ENCODE results near the gene SIRT7.

SIRT7 gene, protein sequence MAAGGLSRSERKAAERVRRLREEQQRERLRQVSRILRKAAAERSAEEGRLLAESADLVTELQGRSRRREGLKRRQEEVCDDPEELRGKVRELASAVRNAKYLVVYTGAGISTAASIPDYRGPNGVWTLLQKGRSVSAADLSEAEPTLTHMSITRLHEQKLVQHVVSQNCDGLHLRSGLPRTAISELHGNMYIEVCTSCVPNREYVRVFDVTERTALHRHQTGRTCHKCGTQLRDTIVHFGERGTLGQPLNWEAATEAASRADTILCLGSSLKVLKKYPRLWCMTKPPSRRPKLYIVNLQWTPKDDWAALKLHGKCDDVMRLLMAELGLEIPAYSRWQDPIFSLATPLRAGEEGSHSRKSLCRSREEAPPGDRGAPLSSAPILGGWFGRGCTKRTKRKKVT

DNA sequence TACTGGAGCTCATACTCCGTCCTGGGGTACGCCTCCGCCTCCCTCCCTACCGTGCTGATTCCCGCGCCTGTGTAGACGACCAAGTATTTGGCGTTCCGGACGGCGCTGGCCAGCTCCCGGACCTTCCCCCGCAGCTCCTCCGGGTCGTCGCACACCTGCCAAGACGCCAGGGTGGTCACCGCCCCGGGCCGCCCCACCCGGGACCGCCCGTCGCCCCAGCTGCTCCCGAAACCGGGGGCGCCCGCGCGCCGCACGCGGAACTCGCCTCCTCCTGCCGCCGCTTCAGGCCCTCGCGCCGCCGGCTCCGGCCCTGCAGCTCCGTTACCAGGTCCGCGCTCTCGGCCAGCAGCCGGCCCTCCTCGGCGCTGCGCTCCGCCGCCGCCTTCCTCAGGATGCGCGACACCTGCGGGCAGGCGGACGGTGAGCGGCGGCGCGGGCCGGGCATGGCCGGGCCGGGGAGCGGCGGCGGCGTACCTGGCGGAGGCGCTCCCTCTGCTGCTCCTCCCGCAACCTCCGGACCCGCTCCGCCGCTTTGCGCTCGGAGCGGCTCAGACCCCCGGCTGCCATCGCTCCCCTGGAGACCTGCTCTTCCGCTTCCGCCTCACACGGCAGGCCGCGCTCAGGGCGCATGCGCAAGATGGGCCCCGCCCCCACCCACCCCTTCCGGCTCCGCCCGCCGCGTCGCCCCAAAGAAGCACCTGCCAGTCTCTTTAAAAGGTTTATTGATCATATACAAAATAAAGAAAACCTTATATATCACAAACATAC, at the start of gene SIRT7:
SIRT7 (minus strand) TSS at position 612 of the 768 bp plus-strand sequence; CDS start at position 567, 45 bp downstream.
- DNase-seq: peak; percentile 89

DNA sequence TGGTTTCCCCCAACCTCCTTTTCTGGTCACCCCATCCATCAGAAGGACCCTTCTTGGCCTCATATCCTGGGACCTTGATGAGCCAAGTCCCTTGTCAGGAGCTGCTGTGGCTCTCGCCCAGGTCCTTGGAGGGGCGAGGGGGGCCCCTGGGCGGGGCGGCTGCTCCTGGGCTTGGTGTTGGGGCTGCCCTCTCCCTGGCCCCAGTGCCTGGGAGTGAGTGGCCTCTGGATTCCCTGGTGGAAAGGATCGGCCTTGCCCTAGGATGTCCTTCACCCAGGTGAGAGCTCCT, 49.2 kb upstream of the SIRT7 start:
- DNase-seq: no peak

DNA sequence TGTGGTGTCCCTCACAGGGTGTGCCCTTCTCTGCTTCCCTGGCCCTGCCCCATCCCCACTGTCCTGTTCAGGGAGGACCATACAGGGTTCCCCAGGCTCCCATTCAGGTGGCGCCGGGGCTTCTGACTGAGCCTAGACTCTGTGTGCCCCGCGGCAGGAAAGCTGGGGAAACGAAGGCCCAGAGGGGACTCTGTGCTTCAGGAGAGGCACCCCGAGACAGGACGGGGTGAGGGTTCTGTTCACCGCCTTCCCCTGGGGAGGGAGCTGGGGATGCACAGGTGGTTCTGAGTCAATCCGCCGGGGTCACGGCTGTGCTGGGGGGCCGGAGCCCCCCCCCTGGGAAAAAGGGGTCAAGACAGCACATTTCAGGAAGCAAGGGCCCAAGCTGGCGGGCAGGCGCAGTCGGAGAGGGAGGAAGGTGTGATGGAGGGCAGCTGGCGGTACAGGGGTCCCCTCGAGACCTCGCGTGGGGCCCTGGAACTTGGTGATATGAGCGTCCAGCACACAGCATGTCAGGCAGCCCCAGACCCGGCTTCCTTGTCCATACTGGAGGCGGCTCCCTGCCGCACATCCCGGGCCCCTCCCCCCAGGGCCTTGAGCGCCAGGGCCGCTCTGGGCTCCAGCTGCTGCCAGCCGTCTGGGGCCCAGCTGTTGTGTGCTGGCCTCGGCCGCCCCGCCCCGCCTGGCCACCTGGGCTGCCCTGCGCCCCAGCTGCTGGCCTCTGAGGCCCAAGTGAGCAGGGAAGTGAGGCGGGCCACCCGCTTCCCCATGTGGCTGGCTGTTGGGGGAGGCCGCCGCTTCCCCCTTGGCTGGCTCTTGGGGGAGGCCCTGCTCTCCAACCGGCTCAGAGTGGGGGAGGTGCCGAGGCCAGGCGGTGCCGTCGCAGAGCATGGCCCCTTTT, 48.6 kb upstream of the SIRT7 start:
- no peak for DNase-seq

DNA sequence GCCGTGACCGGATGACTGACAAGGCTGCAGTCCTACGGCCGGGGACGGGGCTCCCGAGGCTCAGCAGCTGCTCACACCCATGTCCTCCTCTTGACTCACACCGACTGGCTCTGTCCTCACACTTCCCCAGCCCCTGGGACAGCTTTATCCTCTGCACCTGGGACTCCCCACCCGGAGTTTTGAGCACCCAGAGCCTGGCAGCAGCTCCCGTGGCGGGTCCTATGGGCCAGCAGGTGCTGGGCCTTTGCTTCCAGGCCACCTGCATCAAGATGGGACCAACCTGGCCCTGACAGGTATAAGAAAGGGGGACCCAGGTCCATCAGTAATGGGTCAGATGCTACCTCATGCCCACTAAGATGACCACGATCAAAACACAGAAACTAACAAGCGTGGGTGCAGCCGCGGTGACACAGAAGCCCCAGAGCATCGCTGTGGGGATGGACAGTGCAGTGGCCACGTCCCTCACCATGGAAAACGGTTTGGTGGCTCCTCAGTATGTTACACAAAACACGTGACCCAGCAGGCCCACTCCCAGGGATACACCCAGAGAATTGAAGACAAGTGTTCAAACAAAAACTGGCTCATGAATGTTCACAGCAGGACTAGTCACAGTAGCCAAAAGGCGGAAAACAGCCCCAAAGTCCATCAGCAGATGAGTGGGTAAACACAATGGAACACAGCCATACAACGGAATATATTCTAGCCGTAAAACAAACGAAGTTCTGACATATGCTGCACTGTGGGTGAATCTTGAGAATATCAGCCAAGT, 46.3 kb upstream of the SIRT7 start:
- DNase-seq: no peak

DNA sequence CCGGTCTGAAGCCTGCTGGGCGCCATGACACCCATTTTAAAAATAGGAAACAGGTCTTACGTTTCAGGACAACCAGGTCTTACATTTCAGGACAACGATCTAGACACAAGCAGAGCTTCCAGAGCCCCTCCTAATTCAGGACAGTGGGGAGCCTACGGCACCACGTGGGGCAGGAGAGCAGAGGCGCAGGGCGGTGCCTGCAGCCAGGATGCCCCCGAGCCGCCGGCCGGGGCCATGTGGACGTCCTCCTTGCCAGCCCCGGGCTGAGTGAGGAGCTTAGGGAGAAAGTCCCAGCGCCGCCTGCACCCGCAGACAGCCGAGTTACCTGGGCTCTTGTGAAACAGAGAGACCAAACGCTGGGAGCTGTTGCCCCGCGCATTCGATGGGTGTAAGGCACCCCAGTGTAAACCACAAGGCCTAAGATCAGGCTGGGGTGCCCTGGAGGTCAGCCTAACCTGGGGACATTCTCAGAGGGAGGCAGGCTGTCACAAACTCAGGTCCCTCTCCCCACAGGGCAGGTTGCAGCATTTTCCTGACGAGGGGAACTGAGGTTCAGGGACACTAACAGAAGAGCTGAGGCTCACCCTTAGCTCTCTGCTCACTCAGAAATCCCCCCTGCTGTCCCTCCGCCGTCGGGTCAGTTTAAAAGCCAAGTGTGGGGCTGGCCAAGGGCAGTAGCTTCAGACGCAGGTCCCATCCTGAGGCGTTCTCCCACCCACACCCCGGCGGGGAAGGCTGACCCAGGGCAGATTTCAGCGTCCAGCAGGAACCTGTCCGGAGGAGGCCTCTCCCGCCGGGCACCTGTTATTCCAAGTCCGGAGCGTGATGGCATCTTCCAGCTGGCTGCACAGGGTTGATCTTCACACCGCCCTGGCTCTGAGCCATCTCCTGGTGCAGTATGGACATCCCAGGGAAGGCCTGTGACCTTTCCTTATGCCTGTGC, 44.8 kb upstream of the SIRT7 start:
- DNase-seq: no peak

DNA sequence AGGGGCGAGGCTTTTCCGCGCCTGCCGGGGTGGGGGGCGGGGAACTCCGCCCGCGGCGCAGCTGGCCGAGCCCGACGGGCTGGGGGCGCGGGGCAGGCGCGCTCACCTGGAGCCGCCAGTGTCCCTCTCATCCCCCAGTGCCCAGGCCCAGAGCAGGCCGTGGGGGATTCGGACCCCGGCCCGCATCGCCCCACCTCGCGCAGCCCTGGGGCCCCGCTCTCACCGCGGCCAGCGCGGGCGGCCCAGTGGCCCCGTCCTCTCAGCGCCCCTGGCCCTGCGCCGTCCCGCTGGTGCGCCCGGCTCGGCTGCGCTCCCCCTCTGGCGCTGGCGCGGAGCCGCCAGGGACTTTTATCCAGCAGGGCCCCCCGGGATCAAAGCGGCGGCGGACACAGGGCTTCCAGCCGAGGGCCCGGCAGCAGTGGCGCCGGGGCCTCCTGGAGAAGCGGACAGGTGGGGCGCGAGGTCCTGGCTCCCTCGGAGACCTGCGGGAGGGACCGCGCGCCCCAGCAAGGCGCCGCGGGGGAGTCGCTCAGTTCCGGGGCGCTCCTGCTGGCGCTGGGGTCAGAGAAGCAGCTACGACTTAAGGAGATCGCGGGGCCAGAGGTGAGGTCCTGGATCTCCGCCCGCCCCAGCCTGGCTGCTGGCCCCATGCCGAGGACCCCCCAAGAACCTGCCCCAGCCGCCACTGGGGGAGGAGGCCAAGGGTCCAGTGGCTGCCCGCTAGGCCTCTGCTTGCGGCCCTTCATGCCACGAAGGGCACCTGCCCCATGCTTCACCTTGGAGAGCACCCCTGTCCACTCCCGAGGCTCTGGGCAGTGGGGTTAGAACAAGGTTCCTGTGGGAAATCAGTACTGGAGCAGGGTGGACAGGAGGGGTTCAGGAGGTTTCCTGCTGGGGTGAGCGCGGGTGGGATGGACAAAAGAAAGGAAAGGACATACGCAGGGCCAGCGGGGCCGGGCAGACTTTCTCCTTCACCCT, 43.8 kb upstream of the SIRT7 start:
- no peak for DNase-seq

DNA sequence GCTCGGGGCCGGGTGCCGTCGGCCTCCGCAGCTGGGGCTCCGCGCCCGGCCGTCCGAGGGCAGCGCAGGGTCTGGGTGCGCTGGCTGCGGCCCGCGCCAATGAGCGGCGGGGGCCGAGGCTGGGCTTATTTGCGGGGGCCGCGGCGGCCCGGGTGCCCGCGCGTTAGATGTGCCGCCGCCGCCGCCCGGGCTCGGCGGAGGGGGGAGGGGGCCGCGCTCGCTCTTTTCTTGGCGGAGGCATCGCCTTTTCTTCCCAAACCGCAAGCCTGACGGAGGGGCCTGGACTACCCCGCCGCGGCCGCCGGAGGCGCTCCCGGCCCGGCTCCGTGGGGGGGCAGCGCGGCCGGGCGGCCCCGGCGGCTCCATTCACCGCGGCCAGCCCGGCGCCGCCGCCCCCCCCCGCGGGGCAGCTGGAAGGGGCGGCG, 43.1 kb upstream of the SIRT7 start, which contains the start of gene NOTUM:
NOTUM (minus strand) TSS at position 101 of the 425 bp plus-strand sequence. CDS start 278 bp downstream, outside the sequence.
- DNase-seq: peak; percentile 25

DNA sequence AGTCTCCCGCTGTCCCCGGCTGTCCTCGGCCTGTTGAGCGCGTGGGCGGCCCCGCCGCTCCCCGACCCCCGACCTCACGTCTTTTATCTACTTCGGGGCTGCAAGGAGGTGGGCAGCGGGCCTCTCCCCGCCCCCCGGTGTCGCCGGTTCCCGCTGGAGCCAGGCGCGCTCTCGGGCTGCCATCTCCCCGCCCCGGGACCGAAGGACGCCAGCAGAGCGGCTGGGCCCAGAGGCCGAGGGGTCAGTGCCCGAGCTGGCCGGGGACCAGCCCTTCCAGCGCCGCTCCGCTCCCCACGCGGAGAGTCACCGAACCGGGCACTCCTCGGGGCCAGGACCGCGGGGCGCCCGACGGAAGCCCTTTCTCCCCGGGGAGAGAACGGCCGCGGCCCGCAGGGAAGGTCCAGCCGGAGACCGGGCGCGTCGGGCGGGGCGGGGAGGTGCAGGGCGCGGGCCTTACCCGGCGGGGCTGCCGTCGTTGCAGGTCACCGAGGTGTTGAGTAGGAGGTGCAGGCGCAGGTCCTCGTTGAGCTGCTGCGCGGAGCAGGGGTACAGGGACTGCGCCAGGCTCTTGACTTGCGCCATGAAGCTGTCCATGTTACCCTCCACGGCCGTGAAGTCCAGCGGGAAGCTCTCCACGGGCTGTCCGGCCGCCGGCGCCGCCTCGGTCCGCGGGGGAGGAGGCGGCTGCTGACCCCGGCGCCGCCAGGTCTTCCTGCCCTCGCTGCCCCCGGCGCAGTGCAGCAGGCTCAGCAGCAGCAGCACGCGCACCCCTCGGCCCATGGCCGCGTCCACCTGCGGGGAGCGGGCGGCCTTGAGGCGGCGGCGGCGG, 42.4 kb upstream of the SIRT7 start:
- DNase-seq: no peak

DNA sequence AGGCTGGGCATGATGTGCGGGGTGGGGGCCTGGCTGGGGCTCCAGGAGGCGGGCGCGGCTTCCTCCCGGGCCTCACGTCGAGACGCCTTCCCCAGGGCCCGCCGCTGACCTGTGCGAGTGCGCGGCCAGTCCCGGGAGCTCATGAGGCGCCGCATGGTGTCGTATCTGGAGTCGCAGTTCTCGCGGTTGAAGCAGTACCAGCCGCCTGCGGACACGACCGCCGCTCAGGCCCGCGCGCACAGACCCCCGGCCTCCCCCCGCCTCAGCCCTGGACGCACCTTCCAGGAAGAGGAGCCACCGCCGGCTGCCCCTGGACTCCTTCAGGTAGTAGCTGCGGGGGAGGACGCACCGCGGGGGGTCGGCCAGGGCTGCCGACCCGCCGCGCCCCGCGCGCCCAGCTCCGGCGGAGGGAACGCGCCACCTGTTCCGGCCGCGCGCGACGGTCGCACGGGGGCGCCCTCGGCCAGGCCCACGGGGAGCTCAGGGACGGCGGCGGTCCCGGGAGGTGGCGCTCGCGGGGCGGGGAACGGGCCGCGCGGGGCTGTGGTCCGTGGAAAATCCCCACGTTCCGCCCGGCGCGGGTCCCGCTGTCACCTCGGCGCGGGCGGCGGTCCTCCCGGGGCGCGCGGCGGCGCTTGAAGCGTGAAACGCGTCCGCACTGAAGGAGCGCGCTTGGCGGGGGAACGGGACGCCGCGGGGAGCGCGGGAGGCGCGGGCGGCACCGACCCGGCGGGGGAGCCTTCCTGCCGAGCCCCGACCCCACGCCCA, 41.6 kb upstream of the SIRT7 start:
- peak; percentile 86 for DNase-seq

DNA sequence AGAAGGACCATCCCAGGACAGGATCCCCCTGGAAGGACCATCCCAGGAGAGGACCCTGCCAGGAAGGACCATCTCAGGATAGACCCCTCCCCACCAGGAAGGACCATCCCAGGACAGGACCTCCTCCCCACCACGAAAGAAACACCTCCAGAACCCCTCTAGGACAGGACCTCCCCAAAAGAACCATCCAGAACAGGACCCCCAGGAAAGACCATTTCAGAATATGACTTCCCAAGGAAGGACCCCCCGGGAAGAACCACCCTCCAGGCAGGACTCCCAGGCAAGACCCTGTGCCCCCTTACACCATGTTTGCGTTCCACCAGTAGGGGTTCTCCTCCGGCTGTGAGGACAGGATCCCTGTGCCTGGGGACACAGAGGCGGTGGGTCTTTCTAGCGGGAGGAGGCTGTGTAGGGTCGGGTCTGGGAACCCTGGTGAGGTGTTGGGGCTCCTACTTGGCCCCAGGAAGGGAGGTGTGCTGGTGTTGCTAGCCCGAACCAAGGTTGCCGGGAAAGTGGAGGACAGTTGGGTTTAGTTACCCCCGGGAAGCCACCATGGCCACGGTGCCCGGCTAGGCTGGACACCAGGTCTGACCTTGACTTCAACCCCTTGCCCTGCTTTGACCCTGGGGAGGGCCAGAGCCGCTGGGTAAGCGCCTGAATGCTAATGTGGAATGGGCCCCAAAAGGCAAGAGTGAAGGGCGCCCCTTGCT, 40.8 kb upstream of the SIRT7 start:
- no peak for DNase-seq

DNA sequence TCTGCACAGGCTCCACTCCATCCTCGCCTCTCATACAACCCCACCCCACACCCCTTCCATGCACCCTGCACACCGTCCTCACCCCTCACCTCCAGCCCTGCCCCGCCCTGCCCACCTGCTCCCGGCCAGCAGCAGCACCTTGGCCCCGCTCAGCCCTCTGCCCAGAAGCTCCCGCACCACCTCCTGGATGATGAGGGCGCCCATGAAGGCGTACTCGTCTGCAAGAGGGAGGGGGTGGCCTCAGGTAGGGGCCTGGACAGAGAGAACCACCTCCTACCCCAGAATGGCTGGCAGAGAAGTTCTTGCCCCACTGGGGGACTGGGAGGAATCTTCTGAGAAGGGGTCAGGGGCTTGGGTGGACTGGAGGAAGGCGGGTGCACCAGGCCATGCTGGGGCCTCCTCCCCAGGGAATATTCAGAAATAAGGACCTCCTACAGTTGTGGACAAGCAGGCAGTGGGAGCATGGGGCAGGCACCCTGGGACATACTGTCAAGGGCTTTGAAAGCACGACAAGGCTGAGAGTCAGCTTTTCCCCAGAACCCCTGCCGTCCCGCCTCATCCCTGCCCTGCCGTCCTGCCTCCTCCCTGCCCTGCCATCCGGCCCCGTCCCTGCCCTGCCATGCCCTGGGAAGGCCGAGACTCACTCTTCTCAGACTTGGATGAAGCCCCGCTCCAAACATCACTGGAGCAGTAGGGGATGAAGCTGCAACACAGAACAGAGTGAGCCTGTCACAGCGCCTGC, 39.9 kb upstream of the SIRT7 start:
- no peak for DNase-seq

DNA sequence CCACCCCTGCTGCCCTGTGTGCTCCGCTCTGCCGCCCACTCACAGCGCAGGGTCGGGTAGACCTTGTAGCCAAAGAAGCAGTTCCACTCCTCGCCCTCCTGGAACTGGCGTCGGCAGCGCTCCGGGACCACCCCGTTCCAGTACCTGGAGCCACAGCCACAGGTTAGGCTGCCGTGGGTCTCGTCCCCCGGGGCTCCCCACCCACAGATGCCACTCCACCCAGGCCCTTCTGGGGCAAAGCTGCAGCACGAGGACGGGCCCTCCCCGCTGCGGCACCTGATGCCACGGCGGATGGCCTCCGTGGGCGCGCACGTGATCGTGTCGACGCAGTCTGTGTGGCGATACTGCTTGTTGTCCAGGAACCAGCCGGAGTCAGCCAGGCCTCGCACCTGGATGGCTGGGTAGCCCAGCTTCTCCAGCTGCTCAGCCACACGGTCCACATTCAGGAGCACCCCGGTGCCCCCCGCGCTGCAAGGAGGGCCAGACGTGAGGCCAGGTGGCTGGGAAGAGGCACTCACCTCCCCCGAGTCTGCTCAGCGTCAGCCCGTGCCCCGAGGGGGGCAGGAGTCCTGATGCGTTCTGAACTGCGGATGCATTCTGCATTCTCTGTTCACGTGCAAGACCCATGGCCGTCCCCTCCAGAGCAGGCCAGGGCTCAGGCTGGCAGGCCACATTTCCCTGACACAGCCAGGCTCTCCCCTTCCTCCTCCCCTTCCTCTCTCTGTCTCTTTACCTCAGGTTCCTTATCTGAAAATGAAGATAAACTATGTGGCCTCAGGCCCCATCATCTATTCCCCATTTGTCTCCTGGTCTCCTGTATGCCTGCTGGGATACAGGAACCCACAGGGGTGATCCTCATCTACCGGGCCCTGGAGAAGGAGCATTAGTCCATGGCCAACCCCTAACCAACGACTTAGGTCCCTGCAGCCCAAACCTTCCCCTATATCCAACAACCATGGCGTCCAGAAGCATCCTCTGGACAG, 38.9 kb upstream of the SIRT7 start:
- DNase-seq: no peak

DNA sequence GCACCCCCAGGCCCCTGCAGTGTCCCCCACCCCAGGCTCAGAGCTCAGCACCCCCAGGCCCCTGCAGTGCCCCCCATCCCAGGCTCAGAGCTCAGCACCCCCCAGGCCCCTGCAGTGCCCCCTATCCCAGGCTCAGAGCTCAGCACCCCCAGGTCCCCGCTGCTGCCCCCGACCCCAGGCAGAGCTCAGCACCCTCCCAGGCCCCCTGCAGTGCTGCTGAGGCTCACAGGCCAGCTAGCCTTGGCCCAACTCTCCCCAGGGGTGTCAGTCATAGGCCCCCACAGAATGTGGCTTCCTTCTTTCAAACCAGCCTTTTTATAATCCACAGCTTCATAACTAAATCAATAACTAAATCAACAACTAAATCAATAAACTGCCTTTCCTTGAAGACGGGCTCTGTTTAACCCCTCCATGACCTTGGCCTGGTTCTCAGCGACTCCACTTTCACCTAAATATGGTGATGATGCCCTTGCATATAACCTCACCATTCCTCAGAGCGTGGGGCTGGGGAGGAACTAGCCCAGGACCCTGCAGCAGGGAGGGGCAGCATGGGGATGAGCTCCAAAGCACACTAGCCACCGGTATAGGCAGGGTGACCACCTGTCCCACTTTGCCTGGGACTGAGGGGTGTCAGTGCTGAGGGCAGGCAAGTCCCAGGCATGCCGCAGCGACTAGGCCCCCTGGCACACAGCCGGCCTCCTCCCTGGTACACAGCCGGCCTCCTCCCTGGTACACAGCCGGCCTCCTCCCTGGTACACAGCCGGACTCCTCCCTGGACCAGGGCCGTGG, 38.0 kb upstream of the SIRT7 start:
- no peak for DNase-seq

DNA sequence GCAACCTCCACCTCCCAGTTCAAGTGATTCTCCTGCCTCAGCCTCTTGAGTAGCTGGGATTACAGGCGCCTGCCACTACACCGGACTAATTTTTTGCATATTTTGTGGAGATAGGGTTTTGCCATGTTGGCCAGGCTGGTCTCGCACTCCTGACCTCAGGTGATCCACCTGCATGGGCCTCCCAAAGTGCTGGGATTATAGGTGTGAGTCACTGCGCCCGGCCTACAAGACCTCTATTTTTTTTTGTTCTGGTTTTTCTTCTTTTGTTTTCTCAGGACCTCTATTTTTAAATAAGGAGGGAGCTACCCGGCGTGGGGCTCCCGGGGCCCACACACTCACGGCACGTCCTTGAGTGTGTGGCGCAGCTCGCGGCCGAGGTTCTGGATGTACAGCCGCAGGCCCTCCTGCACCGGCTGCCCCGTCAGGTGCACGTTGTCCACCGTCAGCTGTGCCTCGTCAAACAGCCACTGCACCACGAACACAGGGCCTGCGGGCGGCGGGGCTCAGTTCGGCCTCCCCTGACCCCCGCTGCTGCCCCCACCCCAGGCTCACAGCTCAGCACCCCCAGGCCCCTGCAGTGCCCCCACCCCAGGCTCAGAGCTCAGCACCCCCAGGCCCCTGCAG, 37.2 kb upstream of the SIRT7 start:
- DNase-seq: no peak
